PC-9 (cell line): ENCODE results near the gene SNTG2. TPM values are rescaled to one million over a fixed set of nuclear protein-coding genes. Genes with fewer than 3 reads are reported as not detected.

ENCODE experiments used
- BruUV-seq: library from RNA; stranded (reverse); fragments of 400-500 nt; replicated peaks from 2 replicates; lab custom pipeline; 2021; lab: Mats Ljungman, UMichigan
- CTCF ChIA-PET: fragments of 300-600 bp; sonication (Branson Sonifier 250); formaldehyde crosslinking; loops from one replicate; lab custom pipeline; 2022; ENCODE audit warnings: antibody characterized with exemption; lab: Charles Lee
- POLR2A ChIA-PET: fragments of 300-600 bp; sonication (Branson Sonifier 250); formaldehyde crosslinking; loops from one replicate; lab custom pipeline; 2022; ENCODE audit warnings: antibody characterized with exemption; ENCODE audit not compliant: unreplicated experiment; lab: Charles Lee
- DNase-seq, 2 experiments: peaks; one replicate each; pipeline versions ENCODE4 v3.0.0 to v3.0.0-alpha.2; 2015 to 2022; ENCODE audit warnings: mixed read lengths in 1 of 2
- H2AFZ ChIP-seq: fragments of 200-600 bp; sonication (generic); 2 replicates; pipeline ENCODE4 v1.8.1; 2017; ENCODE audit warnings: antibody characterized with exemption
- H3F3A ChIP-seq: fragments of 200-600 bp; sonication (generic); 2 replicates; pipeline ENCODE4 v1.8.1; 2017; ENCODE audit warnings: antibody characterized with exemption, mild to moderate bottlenecking, low read depth; ENCODE audit not compliant: insufficient read depth
- H3K27ac ChIP-seq: fragments of 200-600 bp; sonication (generic); 2 replicates; pipeline ENCODE4 v1.6.1; 2016; ENCODE audit warnings: mixed run types
- H3K27me3 ChIP-seq: fragments of 200-600 bp; sonication (generic); 2 replicates; pipeline ENCODE4 v1.6.1; 2016; ENCODE audit warnings: low read depth, mixed run types; ENCODE audit not compliant: insufficient read depth
- H3K36me3 ChIP-seq: fragments of 200-600 bp; sonication (generic); 2 replicates; pipeline ENCODE4 v1.6.1; 2016; ENCODE audit warnings: low read depth, mixed run types
- H3K4me1 ChIP-seq: fragments of 200-600 bp; sonication (generic); replicated peaks from 2 replicates; pipeline ENCODE4 v1.6.1; 2016; ENCODE audit warnings: mixed run types; ENCODE audit not compliant: insufficient read depth
- H3K4me2 ChIP-seq: fragments of 200-600 bp; sonication (generic); 2 replicates; pipeline ENCODE4 v1.6.1; 2017; ENCODE audit warnings: mixed run types
- H3K4me3 ChIP-seq: fragments of 200-600 bp; sonication (generic); 2 replicates; pipeline ENCODE4 v1.6.1; 2016; ENCODE audit warnings: mixed run types
- H3K79me2 ChIP-seq: fragments of 200-600 bp; sonication (generic); 2 replicates; pipeline ENCODE4 v1.6.1; 2017; ENCODE audit warnings: low read depth, mixed run types
- H3K9me2 ChIP-seq: fragments of 200-600 bp; sonication (generic); 2 replicates; pipeline ENCODE4 v1.8.1; 2017; ENCODE audit warnings: mild to moderate bottlenecking; ENCODE audit not compliant: insufficient read depth
- H3K9me3 ChIP-seq: fragments of 200-600 bp; sonication (generic); 2 replicates; pipeline ENCODE4 v1.8.1; 2016; ENCODE audit warnings: low read depth; ENCODE audit not compliant: insufficient read depth
- H4K20me1 ChIP-seq: fragments of 200-600 bp; sonication (generic); 2 replicates; pipeline ENCODE4 v1.8.1; 2017; ENCODE audit not compliant: insufficient read depth
- CTCF ChIP-seq: fragments of 200-600 bp; sonication (generic); conservative IDR thresholded peaks from 2 replicates; pipeline ENCODE4 v1.6.1; 2017; ENCODE audit warnings: mixed run types, antibody characterized with exemption, mild to moderate bottlenecking, moderate library complexity
- EZH2 ChIP-seq: fragments of 200-600 bp; sonication (generic); IDR thresholded peaks from 2 replicates; pipeline ENCODE4 v1.8.0; 2017; ENCODE audit warnings: antibody characterized with exemption, low read depth
- intact Hi-C: fragments of 100-400 bp; cut with micrococcal nuclease; formaldehyde crosslinking; loops from one replicate; pipeline ENCODE4 v1.10.0; 2022; ENCODE audit not compliant: unreplicated experiment
- total RNA-seq: library from RNA; stranded (reverse); gene quantifications from 2 replicates; pipeline ENCODE4 v1.2.3, GENCODE V29; 2021

SNTG2 gene
- total RNA-seq, 1 experiment from 2014 or later = not detected

DNA sequence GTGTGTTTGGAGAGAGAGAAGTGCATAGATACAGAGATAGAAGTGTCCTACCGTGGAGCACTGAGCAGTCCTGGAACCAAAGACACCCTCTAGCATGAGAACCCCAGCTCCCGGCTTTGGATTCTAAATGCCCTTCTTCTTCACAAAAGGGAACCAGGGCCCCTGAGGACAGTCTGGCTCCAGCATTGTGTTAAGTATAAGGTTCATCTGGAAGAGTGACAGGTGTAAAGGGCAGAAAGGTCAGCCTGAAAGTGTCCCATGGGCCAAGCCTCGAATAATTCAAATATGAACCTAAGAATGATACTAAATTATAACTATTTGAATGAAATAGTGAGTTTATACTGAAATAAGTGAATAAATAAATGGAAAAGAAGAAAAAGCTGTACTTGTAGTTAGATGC is 109.7 kb downstream of the SNTG2 start:
- Histone ChIP-seq H3K4me1 (no peaks in the 10 kb centered on the region), H3K27ac (no peak overlapping the region), H3F3A (no peaks in the 10 kb centered on the region), H3K9me3 (no peaks in the 10 kb centered on the region), H3K4me3 (no peak overlapping the region), H2AFZ (no peak overlapping the region), H3K79me2 (no peaks in the 10 kb centered on the region), H3K27me3 (peaks cover 22% of the 10 kb centered on the region; the same call in 1 of the 2 replicates), H3K36me3 (no peaks in the 10 kb centered on the region), H4K20me1 (peaks cover 3% of the 10 kb centered on the region; the same call in 1 of the 2 replicates), H3K9me2 (no peaks in the 10 kb centered on the region), H3K4me2 (no peak overlapping the region)
- CTCF ChIA-PET = no interaction called here
- no peak for TF ChIP-seq CTCF
- no peak for TF ChIP-seq EZH2
- intact Hi-C loops = no loop called here
- DNase-seq = no peak
- POLR2A ChIA-PET = no interaction called here
- BruUV-seq = no TSS peak

GRCh38 chr2:1060987-1061386 is 110.3 kb downstream of the SNTG2 start:
- H3K27me3 ChIP-seq = peaks cover 26% of the 10 kb centered on the region; the same call in 1 of the 2 replicates
- no TSS peak for BruUV-seq
- ChIA-PET POLR2A (no interaction called here), CTCF (no interaction called here)
- H3K4me3 ChIP-seq = no peak overlapping the region
- H3K4me1 ChIP-seq = no peaks in the 10 kb centered on the region
- intact Hi-C loops = no loop called here
- H3K4me2 ChIP-seq = no peak overlapping the region
- no peak overlapping the region for H3K27ac ChIP-seq
- no peak for DNase-seq
- H3K36me3 ChIP-seq = no peaks in the 10 kb centered on the region
- H3K79me2 ChIP-seq = no peaks in the 10 kb centered on the region
- H3F3A ChIP-seq = no peaks in the 10 kb centered on the region
- no peak overlapping the region for H2AFZ ChIP-seq
- peaks cover 3% of the 10 kb centered on the region; the same call in 1 of the 2 replicates for H4K20me1 ChIP-seq
- no peaks in the 10 kb centered on the region for H3K9me3 ChIP-seq
- no peak for TF ChIP-seq EZH2
- TF ChIP-seq CTCF = no peak
- H3K9me2 ChIP-seq = no peaks in the 10 kb centered on the region

- TF ChIP-seq CTCF (no peak), EZH2 (no peak)
- H3K4me3 ChIP-seq = no peak overlapping the region
- no peak for DNase-seq
- H4K20me1 ChIP-seq = no peaks in the 10 kb centered on the region
- H3K27ac ChIP-seq = no peak overlapping the region
- no peaks in the 10 kb centered on the region for H3K4me1 ChIP-seq
- POLR2A ChIA-PET = no interaction called here
- H3K9me2 ChIP-seq = no peaks in the 10 kb centered on the region
- H3K27me3 ChIP-seq = peaks cover 72% of the 10 kb centered on the region
- no peaks in the 10 kb centered on the region for H3K79me2 ChIP-seq
- intact Hi-C loops = no loop called here
- no peak overlapping the region for H3K4me2 ChIP-seq
- H3F3A ChIP-seq = no peaks in the 10 kb centered on the region
- H3K36me3 ChIP-seq = no peaks in the 10 kb centered on the region
- no peaks in the 10 kb centered on the region for H3K9me3 ChIP-seq
- no TSS peak for BruUV-seq
- no peak overlapping the region for H2AFZ ChIP-seq
- CTCF ChIA-PET = no interaction called here
These were observed 117.6 kb downstream of the SNTG2 start for GRCh38 chr2:1068241-1068640.
